GM21717 (cell line): Measurements from ENCODE around the gene DSCAML1.

ENCODE experiments used
- ATAC-seq: cut with Tn5 transposase; IDR thresholded peaks from one replicate; pipeline ENCODE4 v1.9.1; 2021; ENCODE audit warnings: mild to moderate bottlenecking, moderate library complexity; ENCODE audit not compliant: unreplicated experiment

DSCAML1 gene

DNA sequence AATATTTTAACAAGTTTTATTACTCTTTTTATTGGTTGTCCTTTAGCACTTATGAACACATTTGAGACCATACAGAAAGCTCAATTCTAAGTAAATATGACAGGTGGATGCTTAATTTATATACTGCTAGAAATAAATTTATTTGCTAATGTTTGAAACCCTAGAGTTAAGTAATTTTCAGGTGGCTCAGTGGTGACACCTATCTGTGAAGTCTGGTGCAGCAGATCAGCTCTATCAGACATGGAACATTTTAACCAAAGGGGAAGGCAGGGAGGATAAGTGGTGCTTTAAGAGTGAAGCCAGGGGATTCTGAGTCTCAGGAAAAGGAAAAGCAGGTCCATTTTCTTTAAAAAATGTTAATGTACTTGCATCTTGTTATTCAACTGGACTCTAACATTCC is 175.8 kb downstream of the DSCAML1 start:
- no peak for ATAC-seq

DNA sequence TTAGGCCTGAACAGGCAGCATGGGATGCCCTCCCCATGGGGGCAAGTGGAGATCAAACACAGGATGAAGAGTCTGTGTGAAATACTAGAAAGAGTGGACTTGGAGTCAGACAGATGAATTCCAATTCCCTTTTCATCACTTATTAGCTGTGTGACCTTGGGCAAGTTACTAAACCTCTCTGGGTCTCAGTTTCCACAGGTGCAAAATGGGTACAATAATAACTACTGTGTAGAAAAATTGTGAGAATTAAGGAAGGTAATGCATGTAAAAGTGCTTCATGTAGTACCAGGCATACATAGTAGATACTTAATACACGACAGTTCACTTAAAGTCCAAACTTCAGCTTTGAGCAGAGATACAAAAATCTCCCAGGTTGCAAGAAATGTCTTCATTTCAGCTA is 176.4 kb downstream of the DSCAML1 start:
- ATAC-seq = no peak

DNA sequence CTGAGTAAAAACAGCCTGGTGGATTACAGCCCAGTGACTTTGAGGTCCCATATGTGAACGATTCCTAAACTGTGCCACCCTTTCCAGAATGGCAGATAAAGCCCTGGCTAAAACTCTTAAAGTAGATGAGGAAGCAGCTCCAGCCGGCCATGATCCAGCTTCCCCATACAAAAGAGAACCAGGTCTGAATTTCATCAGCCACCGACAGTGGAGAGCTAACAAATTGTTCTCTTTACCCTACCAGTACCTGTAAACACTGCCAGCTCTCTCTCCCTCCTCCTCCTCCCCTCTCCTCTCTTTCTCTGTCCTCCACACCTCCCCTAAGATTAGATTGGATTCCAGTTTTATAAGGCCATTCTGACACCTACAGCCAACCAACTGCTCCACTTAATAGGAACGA is 176.9 kb downstream of the DSCAML1 start:
- no peak for ATAC-seq

DNA sequence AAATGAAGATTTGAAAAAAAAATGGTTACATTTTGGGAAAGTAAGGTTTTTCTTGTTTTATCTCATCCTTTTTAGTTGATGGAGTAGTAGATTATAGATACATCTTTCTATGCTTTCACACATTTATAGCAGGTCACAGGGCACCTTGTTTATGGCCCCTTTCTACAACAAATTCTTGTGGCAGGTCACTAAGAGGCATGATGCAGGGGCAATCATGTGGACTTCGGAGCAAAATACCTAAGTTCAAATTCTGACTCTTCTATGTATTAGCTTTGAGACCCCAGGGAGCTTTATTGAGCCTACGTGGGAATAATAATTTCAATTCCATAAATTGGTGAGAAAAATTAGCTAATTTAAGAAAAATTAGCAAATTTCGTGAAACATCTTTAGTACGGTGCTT is 177.4 kb downstream of the DSCAML1 start:
- ATAC-seq = no peak

DNA sequence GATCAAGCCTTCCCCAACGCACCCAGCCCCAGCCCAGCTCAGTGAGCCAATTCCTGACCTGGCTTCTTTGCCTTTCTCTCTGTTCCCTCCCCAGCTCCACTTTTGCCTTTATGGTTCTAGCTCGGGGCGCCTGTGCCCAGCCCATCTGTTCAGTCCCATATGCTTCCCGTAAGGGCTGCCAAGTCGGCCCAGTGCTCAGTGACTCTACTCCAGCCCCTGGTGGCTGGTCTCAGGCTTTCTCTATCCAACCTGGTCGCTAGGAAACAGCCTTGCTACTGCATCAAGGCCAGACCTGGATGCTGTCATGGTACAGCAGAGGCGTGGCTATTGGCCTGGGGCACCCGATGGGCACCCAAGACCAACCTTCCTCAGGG is 178.0 kb downstream of the DSCAML1 start:
- ATAC-seq = no peak

DNA sequence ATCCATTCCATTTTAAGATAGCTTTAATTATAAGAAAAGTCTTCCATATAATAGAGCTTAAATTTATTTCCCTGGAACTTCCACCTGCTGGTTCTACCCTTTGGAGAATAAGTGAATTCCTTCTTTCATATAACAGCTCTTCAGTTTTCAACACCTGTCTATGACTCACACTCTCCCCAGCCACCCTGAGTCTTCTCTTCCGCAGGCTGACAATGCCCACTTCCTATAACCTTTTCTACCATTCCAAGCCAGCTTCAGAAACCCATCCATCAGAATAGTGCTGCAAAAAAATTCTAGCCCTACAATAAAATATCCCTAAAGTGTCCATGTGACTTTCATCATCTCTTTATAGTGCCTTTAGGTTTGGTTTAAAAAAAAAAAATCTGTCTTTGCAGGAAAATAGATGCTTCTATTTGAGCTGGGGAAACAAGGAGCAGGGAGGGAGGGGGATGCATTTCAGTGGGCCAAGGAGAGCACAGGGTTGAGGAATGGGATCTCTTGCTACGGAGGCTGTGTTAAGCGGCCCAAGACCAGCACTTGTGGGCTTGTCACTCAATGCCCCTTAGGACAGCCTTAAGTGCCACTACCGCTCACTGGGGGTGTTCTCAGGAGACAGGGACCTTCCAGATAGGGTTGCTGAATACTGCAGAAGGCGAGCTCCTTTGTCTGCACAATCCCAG is 178.6 kb downstream of the DSCAML1 start:
- ATAC-seq = no peak

DNA sequence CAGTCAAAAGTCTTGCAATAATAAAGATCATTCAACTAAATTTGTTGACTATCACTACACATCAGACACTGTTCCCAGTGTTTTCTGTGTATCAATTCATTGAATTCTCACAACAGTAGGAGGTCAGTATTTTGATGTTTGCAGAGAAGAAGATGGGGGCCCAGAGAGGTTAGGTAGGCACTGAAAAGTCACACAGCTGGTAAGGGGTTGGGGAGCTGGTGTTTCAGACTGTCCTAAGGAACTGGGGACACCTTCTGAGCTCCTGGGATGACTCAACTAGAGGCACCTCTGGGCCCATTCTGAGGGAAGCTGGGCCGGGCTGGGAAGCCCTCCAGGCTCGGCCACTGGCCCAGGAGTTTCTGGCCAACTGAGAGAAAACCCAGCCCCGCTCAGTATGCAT is 180.0 kb downstream of the DSCAML1 start:
- no peak for ATAC-seq

DNA sequence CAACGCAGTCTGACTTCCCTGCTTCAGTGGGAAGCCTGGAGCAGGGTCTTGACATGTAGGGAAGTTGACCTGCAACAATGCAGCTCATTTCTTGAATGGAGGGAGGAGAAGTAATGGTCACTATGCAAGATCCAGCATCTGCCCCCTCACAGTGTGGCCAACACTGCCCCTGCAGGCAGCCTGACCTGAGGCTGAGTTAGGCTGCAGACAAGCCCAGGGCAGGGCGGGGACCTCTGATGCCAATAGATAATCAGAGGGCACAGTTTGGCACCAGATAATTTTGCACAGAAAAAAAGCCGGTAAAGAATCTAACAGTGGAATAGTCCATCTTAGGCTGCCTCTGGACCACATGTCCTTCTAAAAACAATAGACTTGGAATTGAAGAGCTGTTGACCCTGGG is 182.3 kb downstream of the DSCAML1 start:
- ATAC-seq = no peak

DNA sequence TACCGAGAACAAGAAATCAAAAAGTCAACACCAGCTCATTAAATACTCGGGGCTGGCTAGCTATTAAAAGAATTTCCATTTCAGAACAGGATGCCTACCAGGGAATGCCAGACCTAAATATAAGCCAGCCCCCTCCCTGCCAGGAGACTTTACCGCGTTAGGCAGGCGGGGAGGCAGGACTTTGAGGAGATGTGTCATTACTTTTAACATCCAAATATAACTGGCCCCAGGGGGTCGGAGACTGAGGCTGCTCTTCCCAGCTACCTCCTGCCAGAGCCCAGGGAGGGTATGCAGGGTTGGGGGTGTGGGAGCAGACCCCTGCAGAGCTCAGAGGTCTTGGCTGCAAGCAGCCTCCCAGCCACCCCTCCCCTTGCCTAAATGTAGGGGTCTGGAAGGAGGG is 183.5 kb downstream of the DSCAML1 start:
- no peak for ATAC-seq

DNA sequence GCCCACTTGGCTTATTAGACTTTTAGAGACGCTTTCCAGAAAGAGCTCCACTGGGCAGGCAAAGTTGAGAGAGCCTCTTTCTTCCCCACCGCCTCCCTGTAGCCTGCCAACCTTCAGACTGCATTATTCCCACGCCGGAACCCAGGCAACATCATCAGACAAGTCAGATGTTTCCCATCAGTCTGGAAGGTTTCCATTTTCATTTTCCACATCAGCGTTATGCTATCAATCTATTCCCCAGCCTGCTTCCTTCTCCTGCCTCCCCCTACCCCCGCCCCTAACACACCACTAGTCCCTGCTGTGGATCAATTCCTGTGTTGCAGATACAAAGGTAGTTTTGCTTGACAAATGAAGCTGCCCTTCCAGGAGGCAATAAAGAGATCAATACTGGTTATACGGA is 184.8 kb downstream of the DSCAML1 start:
- ATAC-seq = no peak

DNA sequence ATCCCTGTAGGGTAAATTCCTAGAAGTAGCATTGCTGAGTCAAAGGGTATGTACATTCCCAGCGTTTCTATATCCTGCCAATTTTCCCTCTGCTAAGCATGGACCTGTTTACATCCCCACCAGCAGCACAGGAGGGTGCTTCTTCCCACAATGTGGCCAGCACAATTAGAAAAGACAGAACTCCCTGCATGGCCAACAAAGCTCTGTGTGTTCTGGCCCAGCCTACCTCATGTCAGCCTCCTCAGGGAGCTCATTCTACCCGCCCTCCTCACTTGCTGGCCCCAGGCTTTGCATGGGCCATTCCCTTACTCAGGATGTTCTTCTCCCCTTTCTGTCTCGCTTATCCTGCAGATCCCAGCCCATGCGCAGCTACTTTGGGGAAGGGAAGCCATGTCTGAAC is 186.1 kb downstream of the DSCAML1 start:
- no peak for ATAC-seq

DNA sequence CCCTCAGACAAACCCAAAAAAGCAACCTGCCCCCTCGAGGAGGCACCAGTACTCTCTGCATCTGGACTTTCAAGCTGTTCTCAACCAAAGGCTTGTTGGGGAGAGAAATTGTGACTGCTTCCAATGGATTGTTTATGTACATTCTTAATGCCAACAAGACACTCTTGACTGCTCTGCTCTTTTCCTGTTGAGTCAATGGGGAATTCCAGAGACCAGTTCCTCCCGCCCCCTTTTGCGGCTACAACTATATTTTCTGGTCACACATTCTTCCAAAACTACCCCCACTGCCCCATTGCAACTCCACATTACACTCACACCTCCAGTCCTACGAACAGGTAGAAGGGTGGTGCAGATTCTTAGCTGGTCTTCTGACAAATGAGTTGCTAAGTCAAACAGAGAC is 187.0 kb downstream of the DSCAML1 start:
- no peak for ATAC-seq

DNA sequence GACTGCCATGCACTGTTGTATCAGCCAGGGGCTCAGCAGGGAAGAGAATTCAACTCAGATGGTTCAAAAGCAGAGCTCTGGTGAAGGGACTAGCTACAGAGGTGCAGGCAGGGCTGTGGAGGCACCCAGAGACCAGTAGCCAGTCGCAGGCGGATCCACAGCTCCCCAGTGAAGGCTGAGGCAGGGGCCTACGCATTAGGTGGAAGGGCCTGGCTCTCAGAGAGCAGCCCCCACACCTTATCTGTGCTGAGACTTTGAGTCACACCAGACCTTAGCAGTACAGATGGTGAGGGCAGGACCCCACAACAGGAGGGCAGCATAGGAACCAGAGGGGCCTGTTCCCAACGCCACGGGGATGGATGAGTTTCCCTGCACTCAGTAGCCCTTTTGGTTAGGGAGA is 189.6 kb downstream of the DSCAML1 start:
- no peak for ATAC-seq

DNA sequence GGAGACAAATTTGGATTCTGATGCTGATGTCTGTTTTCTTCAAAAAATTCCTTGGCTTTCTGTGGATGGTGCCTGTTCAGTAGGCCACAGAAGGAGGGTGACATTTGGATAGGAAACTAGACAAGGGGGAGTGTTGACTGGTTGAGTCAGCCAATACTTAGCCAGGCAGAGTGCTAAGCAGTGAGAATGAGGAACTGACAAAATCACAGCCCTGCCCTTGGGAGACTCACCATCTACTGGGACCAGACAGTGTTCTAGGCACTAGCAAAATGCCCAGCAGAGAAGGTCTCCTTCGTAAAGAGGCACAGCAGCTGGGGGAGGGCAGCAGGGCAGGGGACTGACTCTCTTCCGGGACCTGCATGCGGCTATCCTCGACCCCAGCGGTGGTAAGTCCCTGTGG is 190.2 kb downstream of the DSCAML1 start:
- peak; percentile 57 for ATAC-seq

DNA sequence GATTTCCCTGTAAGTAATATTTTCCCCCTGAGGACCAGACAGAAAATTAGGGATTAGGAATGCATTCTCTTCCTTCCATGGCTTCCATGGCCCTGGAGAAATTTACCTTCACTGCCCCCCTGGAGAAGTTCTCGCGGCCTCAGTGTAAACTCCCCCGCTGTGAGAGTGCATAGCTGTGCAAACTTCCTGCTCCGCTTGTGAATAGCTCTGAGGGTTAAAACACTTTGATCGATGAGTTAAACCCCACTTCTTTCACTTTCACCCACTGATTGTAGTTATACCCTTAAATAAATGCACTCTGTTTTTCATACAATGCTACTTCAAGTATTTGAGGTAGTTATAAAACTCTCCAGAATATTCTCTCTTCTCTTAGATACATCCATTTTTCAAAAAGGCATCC is 190.8 kb downstream of the DSCAML1 start:
- no peak for ATAC-seq

DNA sequence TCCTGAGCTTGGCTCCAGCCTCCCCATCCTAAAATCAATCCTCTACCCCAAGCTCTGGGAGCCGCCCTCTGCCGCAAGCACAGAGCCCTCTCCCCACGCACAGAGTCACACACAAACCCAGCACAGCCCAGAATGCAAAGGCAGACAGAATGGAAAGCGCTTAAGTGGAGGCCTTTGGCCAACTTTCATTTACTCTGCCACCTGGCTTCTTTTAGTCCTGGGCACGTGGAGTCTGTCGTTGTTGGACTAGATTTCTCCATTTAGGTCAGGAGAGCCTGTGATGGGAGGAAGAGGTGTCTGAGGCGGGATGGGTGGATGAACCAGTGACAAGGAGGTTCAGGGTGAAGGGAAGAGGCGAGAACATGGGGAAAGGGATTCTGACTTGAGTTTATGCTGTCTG is 191.7 kb downstream of the DSCAML1 start:
- ATAC-seq = no peak

DNA sequence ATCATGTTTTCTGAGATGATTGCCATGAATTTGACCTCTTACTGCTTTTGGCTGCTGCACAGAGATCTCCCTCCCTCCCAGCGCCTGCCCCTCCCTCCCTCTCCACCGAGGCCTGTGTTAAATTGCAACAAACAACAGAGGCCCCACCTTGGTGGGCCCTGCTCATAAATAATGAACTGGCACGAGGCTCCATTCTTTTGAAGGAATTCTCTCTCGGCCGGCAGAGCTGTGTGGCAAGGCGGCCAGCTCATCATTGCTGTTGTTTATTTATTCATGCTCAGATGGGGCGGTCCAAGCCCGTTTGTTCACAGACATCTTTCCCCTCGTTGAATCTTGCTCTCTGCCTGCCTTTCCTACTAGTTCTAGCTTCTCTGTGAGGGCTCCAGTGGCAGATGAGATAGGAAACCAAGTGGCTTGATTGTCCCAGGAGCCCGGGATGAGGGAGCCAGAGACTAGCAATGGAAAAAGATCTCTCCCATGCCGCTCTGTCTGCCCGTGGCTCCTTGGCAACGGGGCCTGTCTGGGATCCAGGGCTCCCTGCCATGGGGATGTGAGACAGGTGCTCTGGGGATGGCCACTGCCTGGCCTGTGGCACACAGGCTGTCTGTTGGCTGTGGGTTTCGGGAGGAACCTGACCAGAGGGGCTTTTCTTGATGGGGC is 192.6 kb downstream of the DSCAML1 start:
- ATAC-seq = no peak

DNA sequence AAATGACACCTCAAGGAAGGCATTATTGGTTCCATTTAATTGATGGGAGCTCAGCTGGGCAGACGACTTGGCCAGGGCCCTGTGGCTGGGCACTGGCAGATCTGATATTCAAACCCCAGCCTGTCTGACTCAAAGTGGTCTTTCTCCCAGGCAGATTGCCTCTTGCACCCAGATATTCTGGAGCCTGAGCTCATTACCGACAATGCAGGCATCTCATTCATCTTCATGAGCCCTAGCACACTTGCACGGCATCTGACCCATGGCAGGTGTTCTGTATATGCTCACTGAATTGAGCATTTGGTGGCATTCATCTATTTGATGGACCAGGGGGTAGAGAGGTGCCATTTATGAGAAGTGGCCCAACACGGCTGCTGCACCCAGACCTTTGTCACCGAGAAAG is 193.1 kb downstream of the DSCAML1 start:
- no peak for ATAC-seq

DNA sequence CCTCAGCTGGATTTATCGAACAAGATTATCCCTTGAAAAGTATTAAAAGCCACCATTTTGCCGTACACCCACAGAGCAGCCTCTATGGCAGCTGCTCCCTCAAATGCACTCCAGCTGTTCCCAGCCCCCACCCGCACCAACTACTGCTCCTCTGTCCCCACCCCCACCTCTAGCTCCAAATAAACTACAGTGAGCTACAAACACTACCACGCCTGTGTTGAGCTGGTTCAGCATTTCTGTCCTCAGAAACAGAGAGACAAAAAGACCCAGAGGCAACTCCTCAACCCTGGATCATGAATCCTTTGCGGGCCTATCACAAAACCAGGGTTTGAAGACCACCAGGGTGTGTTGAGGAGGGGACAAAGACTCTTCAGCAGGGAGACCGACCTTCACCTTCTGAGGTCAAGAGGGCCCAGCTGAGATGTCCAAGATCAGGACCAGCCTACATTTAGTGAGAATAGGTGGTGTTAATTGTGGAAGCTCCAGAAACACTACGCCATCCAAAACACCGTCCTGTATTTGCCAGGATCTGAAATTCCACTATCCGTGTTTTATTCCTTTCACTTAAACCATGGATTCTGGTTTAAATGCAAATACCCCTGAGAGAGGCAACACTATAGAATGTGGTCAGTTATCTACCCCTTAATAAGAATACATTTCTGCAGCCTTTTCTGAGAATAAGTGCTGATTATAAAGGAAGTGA is 195.9 kb downstream of the DSCAML1 start:
- no peak for ATAC-seq

DNA sequence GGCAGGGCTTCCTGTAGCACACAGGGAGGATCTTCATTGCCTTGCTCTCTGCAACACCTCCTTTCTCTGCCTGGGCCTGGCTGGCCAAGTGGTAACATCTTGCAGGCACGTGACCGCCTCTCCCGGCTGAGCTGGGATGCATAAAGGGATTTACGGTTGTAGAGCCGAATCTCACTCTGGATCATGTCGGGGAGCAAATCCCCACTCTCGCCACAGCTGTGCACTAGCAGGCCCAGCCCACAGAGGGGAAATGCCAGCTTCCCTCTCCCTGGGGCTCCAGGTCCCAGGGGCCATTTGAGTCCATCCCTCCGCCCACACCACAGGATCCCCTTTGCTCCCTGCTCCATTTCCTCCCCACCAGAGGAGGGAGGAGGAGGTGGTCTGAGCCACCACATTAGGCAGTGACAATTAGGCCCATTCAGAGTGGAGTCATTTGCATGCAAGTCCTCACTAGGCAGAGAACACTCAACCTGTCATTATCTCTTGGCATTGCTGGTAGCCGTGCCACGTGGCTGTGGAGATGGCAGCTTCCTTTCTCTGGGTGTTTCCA is 196.7 kb downstream of the DSCAML1 start:
- ATAC-seq = no peak

DNA sequence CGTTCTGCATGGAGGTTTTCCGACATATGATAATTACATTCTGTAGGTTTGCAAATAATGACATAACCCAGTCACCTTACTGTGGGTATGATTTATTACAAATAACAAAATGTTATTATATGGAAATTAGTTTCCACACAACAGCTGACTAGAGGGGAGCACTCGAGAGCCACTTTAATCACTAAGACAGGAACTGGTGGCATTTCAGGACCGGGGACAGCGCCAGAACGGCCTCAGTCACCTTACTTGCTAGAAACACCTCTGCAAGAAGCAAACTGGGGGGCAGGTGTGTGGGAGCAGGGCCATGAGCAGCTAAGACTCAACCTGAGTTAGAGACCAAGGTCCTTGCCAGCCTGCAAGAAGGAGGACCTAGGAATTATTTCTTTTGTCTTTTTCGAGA is 199.9 kb downstream of the DSCAML1 start:
- ATAC-seq = no peak

DNA sequence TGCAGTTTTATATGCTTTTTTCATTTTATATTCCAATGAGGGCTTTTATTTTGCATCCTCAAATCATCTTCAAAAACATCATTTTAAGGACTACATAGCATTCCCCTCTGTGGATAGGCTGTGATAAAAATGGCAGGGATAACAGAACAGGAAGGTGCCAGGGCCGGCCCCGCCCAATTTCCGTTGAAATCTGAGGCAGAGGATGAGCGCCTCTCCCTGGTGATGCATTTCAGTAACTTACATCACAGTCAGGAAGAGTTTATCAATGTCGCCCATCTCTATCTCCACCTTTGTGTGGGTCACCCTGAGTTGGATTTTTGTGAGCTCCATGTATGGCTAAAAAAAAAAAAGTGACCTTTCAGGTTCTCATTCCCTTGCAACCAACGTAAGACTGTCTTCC is 201.6 kb downstream of the DSCAML1 start:
- no peak for ATAC-seq
